Midbrain (tissue), 1 donor: ENCODE results near the gene SHANK1.
"Not testable (repeated sequence)": the region's sequence is repeated elsewhere in the genome, so short reads cannot be mapped to it uniquely, and the experiment has no call there.

Experiments
- DNase-seq: peaks from one replicate; lab custom pipeline; 2025; lab: John Stamatoyannopoulos, UW

SHANK1 gene

GRCh38 chr19:50633973-50634372 is 85.6 kb downstream of the SHANK1 start:
- DNase-seq, result no peak

GRCh38 chr19:50633359-50633758 is 86.2 kb downstream of the SHANK1 start:
- no peak for DNase-seq

- no peak for DNase-seq
Measured at GRCh38 chr19:50632151-50632835, 87.3 kb downstream of the SHANK1 start.

- no peak for DNase-seq
Measured at GRCh38 chr19:50629801-50630200, 89.8 kb downstream of the SHANK1 start.

GRCh38 chr19:50629194-50629593 is 90.4 kb downstream of the SHANK1 start:
- no peak for DNase-seq

- no peak for DNase-seq
Measured at GRCh38 chr19:50628551-50628950, 91.1 kb downstream of the SHANK1 start.

DNA sequence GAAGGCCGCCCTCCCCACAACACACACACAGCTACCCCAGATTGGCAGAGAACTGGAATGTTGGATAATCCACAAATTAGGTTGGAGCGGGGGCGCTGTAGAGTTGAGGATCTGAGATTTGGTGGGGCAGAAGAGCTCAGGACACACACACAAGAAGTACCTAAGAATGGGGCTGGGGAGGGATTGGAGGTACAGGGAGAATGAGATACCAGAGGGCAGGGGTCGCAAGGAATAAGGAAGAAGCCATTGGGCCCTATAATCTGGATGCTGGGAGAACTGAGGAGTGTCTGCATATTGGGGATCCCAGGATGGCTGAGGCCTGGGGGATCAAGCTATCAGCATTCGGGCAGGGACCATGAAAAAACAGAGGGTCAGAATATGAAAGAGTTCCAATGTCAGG is 91.5 kb downstream of the SHANK1 start:
- no peak for DNase-seq

DNA sequence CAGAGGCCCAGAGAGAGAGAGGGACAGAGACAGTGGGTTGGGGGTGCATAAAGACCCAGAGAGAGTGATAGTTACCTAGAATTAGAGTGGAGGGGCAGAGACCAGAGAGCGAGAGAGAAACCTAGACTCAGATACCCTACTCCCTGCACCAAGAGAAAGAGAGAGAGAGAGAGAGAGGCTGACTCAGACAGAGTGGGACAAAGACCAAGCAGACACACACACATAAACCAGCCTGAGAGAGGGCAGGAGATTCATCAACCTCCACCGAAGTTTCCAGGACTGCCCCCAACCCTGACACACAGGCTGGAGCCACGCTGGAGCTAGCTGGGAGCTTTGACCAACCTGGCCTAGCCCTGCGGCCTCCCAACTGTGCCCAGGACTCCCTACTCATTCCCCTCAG is 92.8 kb downstream of the SHANK1 start:
- no peak for DNase-seq

DNA sequence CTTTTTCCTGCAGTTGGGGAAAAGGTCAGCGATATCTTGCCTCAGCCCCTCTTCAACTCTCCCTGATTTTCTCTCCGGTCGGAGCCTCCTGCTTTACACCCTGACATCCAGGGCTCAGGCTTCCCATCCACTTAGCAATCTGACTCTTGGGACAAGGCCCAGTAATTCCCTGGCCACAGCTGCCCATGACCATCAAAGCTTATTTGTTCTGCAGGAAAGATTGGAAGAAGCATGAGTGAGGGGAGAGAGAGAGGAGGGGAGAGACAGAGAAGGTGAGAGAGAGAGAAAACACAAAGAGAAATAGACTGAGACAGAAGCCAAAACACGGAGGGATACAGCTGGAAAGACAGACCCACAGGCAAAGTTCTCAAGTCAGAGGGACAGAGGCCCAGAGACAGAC is 93.6 kb downstream of the SHANK1 start:
- no peak for DNase-seq

GRCh38 chr19:50624949-50625600 is 94.5 kb downstream of the SHANK1 start:
- no peak for DNase-seq

DNA sequence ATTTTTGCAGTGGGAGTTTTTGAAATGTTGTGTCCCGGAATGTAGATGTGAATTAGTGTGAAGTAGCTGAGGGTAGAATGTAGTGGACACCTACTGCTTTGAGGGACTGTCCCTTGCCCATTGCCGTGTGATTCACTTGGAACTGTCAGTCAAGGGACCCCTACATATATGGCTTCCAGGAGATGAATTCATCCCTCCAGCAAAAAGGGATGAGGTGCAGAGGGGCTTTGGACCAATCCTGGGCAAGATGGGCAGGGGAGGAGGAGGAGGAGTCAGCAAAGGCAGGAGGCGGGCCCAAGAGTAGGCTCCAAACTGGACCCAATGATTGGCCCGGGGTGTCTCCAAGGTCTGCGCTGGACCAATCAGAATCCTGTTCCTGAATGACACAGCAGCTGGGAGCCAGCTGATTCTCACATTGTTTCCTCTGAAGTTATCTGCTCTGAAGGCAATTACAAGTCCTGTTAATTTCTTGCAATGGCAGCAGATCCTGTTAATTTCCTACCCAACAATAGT is 99.2 kb downstream of the SHANK1 start:
- DNase-seq, result not testable (repeated sequence)

- not testable (repeated sequence) for DNase-seq
Measured at GRCh38 chr19:50619184-50619583, 100.4 kb downstream of the SHANK1 start.

- not testable (repeated sequence) for DNase-seq
Measured at GRCh38 chr19:50618379-50618778, 101.2 kb downstream of the SHANK1 start.

DNA sequence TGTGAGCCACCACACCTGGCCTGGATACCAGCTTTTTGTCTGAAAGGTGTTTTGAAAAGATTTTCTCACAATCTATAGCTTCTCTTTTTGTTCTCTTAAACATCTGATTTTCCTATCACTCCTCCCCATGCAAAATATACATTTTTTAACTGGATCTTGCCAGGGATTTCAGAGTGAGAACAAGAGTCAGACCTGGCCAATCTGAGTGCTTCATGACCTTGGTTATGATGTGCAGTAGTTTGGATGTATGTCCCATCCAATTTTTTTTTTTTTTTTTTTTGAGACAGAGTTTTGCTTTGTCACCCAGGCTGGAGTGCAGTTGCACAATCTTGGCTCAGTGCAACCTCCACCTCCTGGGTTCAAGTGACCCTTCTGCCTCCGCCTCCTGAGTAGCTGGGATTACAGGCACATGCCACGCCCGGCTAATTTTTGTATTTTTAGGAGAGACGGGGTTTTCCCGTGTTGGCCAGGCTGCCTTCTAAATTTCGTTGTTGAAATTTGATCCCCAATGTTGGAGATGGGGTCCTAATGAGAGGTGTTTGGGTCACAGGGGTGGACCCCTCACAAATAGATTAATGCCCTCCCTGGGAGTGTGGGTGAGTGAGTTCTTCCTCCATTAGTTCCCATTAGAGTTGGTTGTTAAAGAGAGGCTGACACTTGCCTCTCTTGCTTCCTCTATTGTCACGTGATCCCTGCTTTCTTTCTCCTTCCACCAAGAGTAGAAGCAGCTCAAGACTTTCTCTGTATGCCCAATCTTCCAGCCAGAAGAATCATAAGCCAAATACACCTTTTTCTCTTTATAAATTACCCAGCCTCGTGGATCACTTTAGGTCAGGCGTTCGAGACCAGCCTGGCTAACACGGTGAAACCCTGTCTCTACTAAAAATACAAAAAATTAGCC is 106.8 kb downstream of the SHANK1 start:
- DNase-seq, result not testable (repeated sequence)
